Measurements from ENCODE around the gene CFDP1.

CFDP1 gene

GRCh38 chr16:75423723-75424104 lies 9.6 kb downstream of the CFDP1 start:
- H3K27me3 ChIP-seq (ENCODE audit: control insufficient read depth in 1 of 2, insufficient read depth in 2 of 2, low read length in 2 of 2), result no peaks in the 10 kb centered on the region
- H3K4me1 ChIP-seq (ENCODE audit: insufficient read depth, low read length), result no peaks in the 10 kb centered on the region
- H3K27ac ChIP-seq (ENCODE audit: low read depth, low read length), result no peak overlapping the region
- H3K9ac ChIP-seq (ENCODE audit: low read length), result no peak overlapping the region
- no peak overlapping the region for H3K4me3 ChIP-seq (ENCODE audit: low read depth in 1 of 2, low read length in 2 of 2)
- H3K36me3 ChIP-seq (ENCODE audit: insufficient read depth, low read length), result no peaks in the 10 kb centered on the region
- H3K9me3 ChIP-seq (ENCODE audit: low read length), result no peaks in the 10 kb centered on the region

DNA sequence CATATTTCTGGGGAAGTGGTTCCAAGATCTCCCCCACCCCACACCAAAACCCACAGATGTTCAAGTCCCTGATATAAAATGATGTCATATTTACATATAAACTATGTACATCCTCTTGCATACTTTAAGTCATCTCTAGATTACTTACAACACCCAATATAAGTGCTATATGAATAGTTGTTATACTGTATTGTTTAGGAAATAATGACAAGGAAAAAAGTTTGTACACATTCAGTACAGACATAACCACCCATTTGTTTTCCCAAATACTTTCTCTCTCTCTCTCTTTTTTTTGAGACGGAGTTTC lies 11.5 kb downstream of the CFDP1 start:
- H3K9me3 ChIP-seq (ENCODE audit: low read length), result no peaks in the 10 kb centered on the region
- H3K36me3 ChIP-seq (ENCODE audit: insufficient read depth, low read length), result no peaks in the 10 kb centered on the region
- H3K9ac ChIP-seq (ENCODE audit: low read length), result no peak overlapping the region
- H3K27me3 ChIP-seq (ENCODE audit: control insufficient read depth in 1 of 2, insufficient read depth in 2 of 2, low read length in 2 of 2), result no peaks in the 10 kb centered on the region
- H3K4me1 ChIP-seq (ENCODE audit: insufficient read depth, low read length), result no peaks in the 10 kb centered on the region
- H3K27ac ChIP-seq (ENCODE audit: low read depth, low read length), result no peak overlapping the region
- no peak overlapping the region for H3K4me3 ChIP-seq (ENCODE audit: low read depth in 1 of 2, low read length in 2 of 2)

- H3K9ac ChIP-seq (ENCODE audit: low read length), result no peak overlapping the region
- no peak overlapping the region for H3K4me3 ChIP-seq (ENCODE audit: low read depth in 1 of 2, low read length in 2 of 2)
- H3K27me3 ChIP-seq (ENCODE audit: control insufficient read depth in 1 of 2, insufficient read depth in 2 of 2, low read length in 2 of 2), result no peaks in the 10 kb centered on the region
- no peaks in the 10 kb centered on the region for H3K36me3 ChIP-seq (ENCODE audit: insufficient read depth, low read length)
- no peaks in the 10 kb centered on the region for H3K4me1 ChIP-seq (ENCODE audit: insufficient read depth, low read length)
- H3K9me3 ChIP-seq (ENCODE audit: low read length), result no peaks in the 10 kb centered on the region
- H3K27ac ChIP-seq (ENCODE audit: low read depth, low read length), result no peak overlapping the region
Measured at GRCh38 chr16:75420987-75421819, 12.1 kb downstream of the CFDP1 start.

GRCh38 chr16:75416904-75417565 lies 16.3 kb downstream of the CFDP1 start:
- Histone ChIP-seq H3K4me1 (ENCODE audit: insufficient read depth, low read length) (peaks cover 4% of the 10 kb centered on the region), H3K9me3 (ENCODE audit: low read length) (no peaks in the 10 kb centered on the region), H3K27me3 (ENCODE audit: control insufficient read depth in 1 of 2, insufficient read depth in 2 of 2, low read length in 2 of 2) (no peaks in the 10 kb centered on the region), H3K9ac (ENCODE audit: low read length) (no peak overlapping the region), H3K4me3 (ENCODE audit: low read depth in 1 of 2, low read length in 2 of 2) (no peak overlapping the region), H3K27ac (ENCODE audit: low read depth, low read length) (no peak overlapping the region), H3K36me3 (ENCODE audit: insufficient read depth, low read length) (peaks cover 6% of the 10 kb centered on the region)

GRCh38 chr16:75415169-75415905 lies 18.0 kb downstream of the CFDP1 start:
- no peaks in the 10 kb centered on the region for H3K9me3 ChIP-seq (ENCODE audit: low read length)
- peaks cover 15% of the 10 kb centered on the region for H3K36me3 ChIP-seq (ENCODE audit: insufficient read depth, low read length)
- H3K4me1 ChIP-seq (ENCODE audit: insufficient read depth, low read length), result peaks cover 4% of the 10 kb centered on the region
- no peak overlapping the region for H3K4me3 ChIP-seq (ENCODE audit: low read depth in 1 of 2, low read length in 2 of 2)
- H3K27me3 ChIP-seq (ENCODE audit: control insufficient read depth in 1 of 2, insufficient read depth in 2 of 2, low read length in 2 of 2), result no peaks in the 10 kb centered on the region
- H3K27ac ChIP-seq (ENCODE audit: low read depth, low read length), result no peak overlapping the region
- H3K9ac ChIP-seq (ENCODE audit: low read length), result no peak overlapping the region

GRCh38 chr16:75413951-75414350 lies 19.4 kb downstream of the CFDP1 start:
- no peak overlapping the region for H3K9ac ChIP-seq (ENCODE audit: low read length)
- H3K27me3 ChIP-seq (ENCODE audit: control insufficient read depth in 1 of 2, insufficient read depth in 2 of 2, low read length in 2 of 2), result no peaks in the 10 kb centered on the region
- no peak overlapping the region for H3K27ac ChIP-seq (ENCODE audit: low read depth, low read length)
- H3K4me1 ChIP-seq (ENCODE audit: insufficient read depth, low read length), result peaks cover 4% of the 10 kb centered on the region
- no peak overlapping the region for H3K4me3 ChIP-seq (ENCODE audit: low read depth in 1 of 2, low read length in 2 of 2)
- H3K9me3 ChIP-seq (ENCODE audit: low read length), result no peaks in the 10 kb centered on the region
- peaks cover 21% of the 10 kb centered on the region for H3K36me3 ChIP-seq (ENCODE audit: insufficient read depth, low read length)

GRCh38 chr16:75406943-75407342 lies 26.4 kb downstream of the CFDP1 start:
- Histone ChIP-seq H3K9me3 (ENCODE audit: low read length) (no peaks in the 10 kb centered on the region), H3K36me3 (ENCODE audit: insufficient read depth, low read length) (peaks cover 14% of the 10 kb centered on the region), H3K4me1 (ENCODE audit: insufficient read depth, low read length) (peaks cover 4% of the 10 kb centered on the region), H3K4me3 (ENCODE audit: low read depth in 1 of 2, low read length in 2 of 2) (no peak overlapping the region), H3K27ac (ENCODE audit: low read depth, low read length) (no peak overlapping the region), H3K9ac (ENCODE audit: low read length) (no peak overlapping the region), H3K27me3 (ENCODE audit: control insufficient read depth in 1 of 2, insufficient read depth in 2 of 2, low read length in 2 of 2) (no peaks in the 10 kb centered on the region)

DNA sequence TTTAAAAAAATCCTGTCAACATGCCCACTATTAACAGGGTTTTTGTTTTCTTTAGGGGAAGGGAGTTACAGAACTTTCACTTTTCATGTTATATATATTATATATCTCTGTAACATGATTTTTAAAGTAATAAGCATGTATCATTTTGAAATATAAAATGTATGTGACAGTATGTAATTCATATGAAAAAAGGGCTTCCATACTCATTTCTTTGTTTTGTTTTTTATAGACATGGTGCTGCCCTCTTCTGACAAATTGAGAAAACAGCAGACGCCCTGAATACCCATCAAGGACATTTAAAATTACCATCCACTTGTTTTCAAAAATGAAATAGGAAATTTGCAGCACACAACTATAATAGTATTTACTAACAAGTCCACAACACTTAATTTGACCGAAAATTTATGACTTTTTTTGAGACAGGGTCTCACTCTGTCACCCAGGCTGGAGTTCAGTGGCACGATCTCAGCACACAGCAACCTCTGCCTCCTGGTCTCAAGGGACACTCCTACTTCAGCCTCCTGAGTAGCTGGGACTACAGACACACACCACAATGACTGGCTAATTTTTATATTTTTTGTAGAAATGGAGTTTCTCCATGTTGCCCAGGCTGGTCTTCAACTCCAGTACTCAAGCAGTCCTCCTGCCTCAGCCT lies 30.4 kb downstream of the CFDP1 start:
- no peak overlapping the region for H3K4me3 ChIP-seq (ENCODE audit: low read depth in 1 of 2, low read length in 2 of 2)
- no peaks in the 10 kb centered on the region for H3K9me3 ChIP-seq (ENCODE audit: low read length)
- H3K4me1 ChIP-seq (ENCODE audit: insufficient read depth, low read length), result peaks cover 10% of the 10 kb centered on the region
- no peaks in the 10 kb centered on the region for H3K27me3 ChIP-seq (ENCODE audit: control insufficient read depth in 1 of 2, insufficient read depth in 2 of 2, low read length in 2 of 2)
- no peaks in the 10 kb centered on the region for H3K36me3 ChIP-seq (ENCODE audit: insufficient read depth, low read length)
- H3K27ac ChIP-seq (ENCODE audit: low read depth, low read length), result no peak overlapping the region
- H3K9ac ChIP-seq (ENCODE audit: low read length), result no peak overlapping the region

- Histone ChIP-seq H3K9ac (ENCODE audit: low read length) (no peak overlapping the region), H3K4me1 (ENCODE audit: insufficient read depth, low read length) (peaks cover 10% of the 10 kb centered on the region), H3K36me3 (ENCODE audit: insufficient read depth, low read length) (no peaks in the 10 kb centered on the region), H3K4me3 (ENCODE audit: low read depth in 1 of 2, low read length in 2 of 2) (no peak overlapping the region), H3K27me3 (ENCODE audit: control insufficient read depth in 1 of 2, insufficient read depth in 2 of 2, low read length in 2 of 2) (no peaks in the 10 kb centered on the region), H3K27ac (ENCODE audit: low read depth, low read length) (no peak overlapping the region), H3K9me3 (ENCODE audit: low read length) (no peaks in the 10 kb centered on the region)
Measured at GRCh38 chr16:75402159-75402820, 31.0 kb downstream of the CFDP1 start.

GRCh38 chr16:75401691-75402090 lies 31.6 kb downstream of the CFDP1 start:
- Histone ChIP-seq H3K9ac (ENCODE audit: low read length) (no peak overlapping the region), H3K36me3 (ENCODE audit: insufficient read depth, low read length) (no peaks in the 10 kb centered on the region), H3K9me3 (ENCODE audit: low read length) (no peaks in the 10 kb centered on the region), H3K27me3 (ENCODE audit: control insufficient read depth in 1 of 2, insufficient read depth in 2 of 2, low read length in 2 of 2) (no peaks in the 10 kb centered on the region), H3K27ac (ENCODE audit: low read depth, low read length) (no peak overlapping the region), H3K4me3 (ENCODE audit: low read depth in 1 of 2, low read length in 2 of 2) (no peak overlapping the region), H3K4me1 (ENCODE audit: insufficient read depth, low read length) (peaks cover 10% of the 10 kb centered on the region)

GRCh38 chr16:75398333-75398732 lies 35.0 kb downstream of the CFDP1 start:
- no peaks in the 10 kb centered on the region for H3K27me3 ChIP-seq (ENCODE audit: control insufficient read depth in 1 of 2, insufficient read depth in 2 of 2, low read length in 2 of 2)
- H3K27ac ChIP-seq (ENCODE audit: low read depth, low read length), result no peak overlapping the region
- H3K36me3 ChIP-seq (ENCODE audit: insufficient read depth, low read length), result peaks cover 6% of the 10 kb centered on the region
- H3K4me3 ChIP-seq (ENCODE audit: low read depth in 1 of 2, low read length in 2 of 2), result no peak overlapping the region
- peaks cover 10% of the 10 kb centered on the region for H3K4me1 ChIP-seq (ENCODE audit: insufficient read depth, low read length)
- no peaks in the 10 kb centered on the region for H3K9me3 ChIP-seq (ENCODE audit: low read length)
- no peak overlapping the region for H3K9ac ChIP-seq (ENCODE audit: low read length)
